ENCODE measurements around the gene OR3A2. TPM values are rescaled to one million over a fixed set of nuclear protein-coding genes. Genes with fewer than 3 reads are reported as not detected.
"Not testable (repeated sequence)": the region's sequence is repeated elsewhere in the genome, so short reads cannot be mapped to it uniquely, and the experiment has no call there.

OR3A2 gene
- polyA plus RNA-seq, 1 donor (not counting 4 experiments of a cell fraction or from before 2014, with no cell fraction given) = not detected

DNA sequence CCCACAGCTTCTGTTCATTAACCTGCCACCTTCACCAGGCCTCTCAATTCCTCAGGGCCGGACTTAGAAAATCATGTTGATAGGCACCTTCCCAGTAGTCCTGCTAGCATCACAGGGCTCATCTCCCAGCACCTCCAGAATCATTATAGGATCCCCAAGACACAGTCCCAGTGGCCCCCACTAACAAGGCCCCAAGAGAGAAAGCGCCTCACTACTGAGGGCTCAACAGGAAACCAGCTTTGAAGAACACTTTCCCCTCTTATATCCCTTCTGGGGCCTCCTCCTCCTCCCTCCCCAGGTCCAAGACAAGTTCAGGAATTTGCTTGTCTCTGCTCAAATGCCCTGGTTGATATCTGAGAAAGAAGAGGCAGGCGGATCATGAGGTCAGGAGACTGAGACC lies 25.0 kb upstream of the OR3A2 start, which contains the start of gene OR3A3:
OR3A3 (plus strand) TSS at position 301 of the 400 bp plus-strand sequence.
- FAIRE-seq = no peak
- dilution Hi-C loops (cut with MboI; ENCODE audit: extremely low pct_ligation_motif_present, low sequenced_read_pairs) = no loop called here
- no peak for DNase-seq (ENCODE audit: low read depth, low spot score)
- no peaks in the 10 kb centered on the region for H3K9me1 ChIP-seq (ENCODE audit: control insufficient read depth, extremely low read depth, insufficient read depth, low read length)
- no peak within 1 kb of the TSS for H3K4me3 ChIP-seq (ENCODE audit: control insufficient read depth in 2 of 3, extremely low read depth in 1 of 3, insufficient read depth in 2 of 3, low read depth in 1 of 3, low read length in 3 of 3)
- H3K27me3 ChIP-seq (ENCODE audit: control insufficient read depth, extremely low read depth, insufficient read depth, low read length) = no peaks in the 10 kb centered on the region
- H3K27ac ChIP-seq (ENCODE audit: control insufficient read depth, insufficient read depth, low read length) = no peak within 1 kb of the TSS
- no peak within 1 kb of the TSS for H3K9ac ChIP-seq (ENCODE audit: control insufficient read depth, extremely low read depth, insufficient read depth, low read length)
- no peak within 1 kb of the TSS for H3K4me2 ChIP-seq (ENCODE audit: control insufficient read depth, extremely low read depth, insufficient read depth, low read depth, low read length)
- H3K36me3 ChIP-seq (ENCODE audit: control insufficient read depth in 2 of 2, extremely low read depth in 1 of 2, insufficient read depth in 2 of 2, low read length in 2 of 2) = no peaks in the 10 kb centered on the region
- no peaks in the 10 kb centered on the region for H3K4me1 ChIP-seq (ENCODE audit: control insufficient read depth, extremely low read depth, insufficient read depth, low read length)
- no peak within 1 kb of the TSS for H2AFZ ChIP-seq (ENCODE audit: control insufficient read depth, low read length)
- no peaks in the 10 kb centered on the region for H4K20me1 ChIP-seq (ENCODE audit: control insufficient read depth, extremely low read depth, insufficient read depth, low read length)
- TF ChIP-seq EZH2 (IDR thresholded peaks at IDR 0.05; ENCODE audit: low read length) (no peak), CTCF (optimal IDR thresholded peaks at IDR 0.05 in 1 of 3, IDR thresholded peaks at IDR 0.05 in 1 of 3, conservative IDR thresholded peaks at IDR 0.05 in 1 of 3; ENCODE audit: extremely low read depth in 1 of 3, insufficient read depth in 2 of 3, low read length in 3 of 3) (no peak)
- no peaks in the 10 kb centered on the region for H3K9me3 ChIP-seq (ENCODE audit: control insufficient read depth, low read depth, low read length)
- H3K79me2 ChIP-seq (ENCODE audit: control insufficient read depth, insufficient read depth, low read length) = no peaks in the 10 kb centered on the region

DNA sequence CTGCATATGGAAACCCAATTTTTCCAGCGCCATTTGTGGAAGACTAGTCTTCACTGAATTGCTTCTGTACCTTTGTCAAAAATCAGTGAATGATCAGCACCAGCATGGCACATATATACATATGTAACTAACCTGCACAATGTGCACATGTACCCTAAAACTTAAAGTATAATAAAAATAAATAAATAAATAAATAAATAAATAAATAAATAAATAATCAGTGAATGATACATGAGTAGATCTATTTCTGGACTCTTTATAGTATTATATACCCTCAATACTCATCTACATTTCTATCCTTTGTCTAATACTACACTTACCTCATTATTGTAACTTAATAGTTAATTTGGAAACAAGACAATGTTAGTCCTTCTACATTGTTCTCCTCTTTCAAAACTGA lies 17.7 kb upstream of the OR3A2 start:
- H3K4me1 ChIP-seq (ENCODE audit: control insufficient read depth, extremely low read depth, insufficient read depth, low read length); H4K20me1 ChIP-seq (ENCODE audit: control insufficient read depth, extremely low read depth, insufficient read depth, low read length); H2AFZ ChIP-seq (ENCODE audit: control insufficient read depth, low read length); H3K79me2 ChIP-seq (ENCODE audit: control insufficient read depth, insufficient read depth, low read length); H3K9me1 ChIP-seq (ENCODE audit: control insufficient read depth, extremely low read depth, insufficient read depth, low read length); H3K4me3 ChIP-seq (ENCODE audit: control insufficient read depth in 2 of 3, extremely low read depth in 1 of 3, insufficient read depth in 2 of 3, low read depth in 1 of 3, low read length in 3 of 3); FAIRE-seq; H3K9ac ChIP-seq (ENCODE audit: control insufficient read depth, extremely low read depth, insufficient read depth, low read length); H3K4me2 ChIP-seq (ENCODE audit: control insufficient read depth, extremely low read depth, insufficient read depth, low read depth, low read length); dilution Hi-C loops (cut with MboI; ENCODE audit: extremely low pct_ligation_motif_present, low sequenced_read_pairs); H3K9me3 ChIP-seq (ENCODE audit: control insufficient read depth, low read depth, low read length); H3K27me3 ChIP-seq (ENCODE audit: control insufficient read depth, extremely low read depth, insufficient read depth, low read length); H3K27ac ChIP-seq (ENCODE audit: control insufficient read depth, insufficient read depth, low read length); DNase-seq (ENCODE audit: low read depth, low spot score); H3K36me3 ChIP-seq (ENCODE audit: control insufficient read depth in 2 of 2, extremely low read depth in 1 of 2, insufficient read depth in 2 of 2, low read length in 2 of 2): not testable (repeated sequence)

DNA sequence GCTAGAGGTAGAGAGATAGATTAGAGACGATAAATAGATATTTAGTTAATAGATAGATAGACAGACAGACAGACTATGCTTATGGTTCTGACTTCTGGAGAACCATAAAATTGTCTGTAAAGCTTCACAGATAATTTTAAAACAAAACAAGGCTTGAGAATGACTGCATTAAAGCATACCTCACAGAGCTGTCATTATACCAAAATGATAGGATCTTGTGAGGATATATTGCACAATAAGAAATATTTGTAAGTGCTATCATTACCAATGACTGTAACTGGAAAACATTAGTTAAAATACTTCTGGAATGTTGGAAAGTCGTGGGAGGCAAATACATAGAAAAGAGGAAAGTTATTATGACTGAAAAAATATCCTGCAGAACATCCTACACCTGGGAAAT lies 15.7 kb upstream of the OR3A2 start:
- H3K4me2 ChIP-seq (ENCODE audit: control insufficient read depth, extremely low read depth, insufficient read depth, low read depth, low read length) = no peak overlapping the region

More for the DNA sequence above, 15.7 kb upstream of the OR3A2 start:
- Histone ChIP-seq H2AFZ (ENCODE audit: control insufficient read depth, low read length) (no peak overlapping the region), H3K9ac (ENCODE audit: control insufficient read depth, extremely low read depth, insufficient read depth, low read length) (no peak overlapping the region), H3K4me3 (ENCODE audit: control insufficient read depth in 2 of 3, extremely low read depth in 1 of 3, insufficient read depth in 2 of 3, low read depth in 1 of 3, low read length in 3 of 3) (no peak overlapping the region), H3K27ac (ENCODE audit: control insufficient read depth, insufficient read depth, low read length) (no peak overlapping the region), H3K9me3 (ENCODE audit: control insufficient read depth, low read depth, low read length) (no peaks in the 10 kb centered on the region), H4K20me1 (ENCODE audit: control insufficient read depth, extremely low read depth, insufficient read depth, low read length) (no peaks in the 10 kb centered on the region), H3K36me3 (ENCODE audit: control insufficient read depth in 2 of 2, extremely low read depth in 1 of 2, insufficient read depth in 2 of 2, low read length in 2 of 2) (no peaks in the 10 kb centered on the region), H3K4me1 (ENCODE audit: control insufficient read depth, extremely low read depth, insufficient read depth, low read length) (no peaks in the 10 kb centered on the region), H3K9me1 (ENCODE audit: control insufficient read depth, extremely low read depth, insufficient read depth, low read length) (no peaks in the 10 kb centered on the region), H3K27me3 (ENCODE audit: control insufficient read depth, extremely low read depth, insufficient read depth, low read length) (no peaks in the 10 kb centered on the region), H3K79me2 (ENCODE audit: control insufficient read depth, insufficient read depth, low read length) (no peaks in the 10 kb centered on the region)
- DNase-seq (ENCODE audit: low read depth, low spot score) = no peak
- TF ChIP-seq EZH2 (IDR thresholded peaks at IDR 0.05; ENCODE audit: low read length) (no peak), CTCF (optimal IDR thresholded peaks at IDR 0.05 in 1 of 3, IDR thresholded peaks at IDR 0.05 in 1 of 3, conservative IDR thresholded peaks at IDR 0.05 in 1 of 3; ENCODE audit: extremely low read depth in 1 of 3, insufficient read depth in 2 of 3, low read length in 3 of 3) (no peak)
- dilution Hi-C loops (cut with MboI; ENCODE audit: extremely low pct_ligation_motif_present, low sequenced_read_pairs) = no loop called here
- no peak for FAIRE-seq
